Neuronal stem cell (in vitro differentiated cells): ENCODE results near the gene PRDM5.

ENCODE experiments used
- DNase-seq: peaks from one replicate; pipeline ENCODE4 v3.0.0-alpha.2; 2013; ENCODE audit warnings: low spot score
- H2AFZ ChIP-seq: one replicate; pipeline ENCODE4 v1.6.1; 2013; ENCODE audit warnings: mild to moderate bottlenecking, low read length, inconsistent platforms
- H2AK5ac ChIP-seq: 2 replicates; pipeline ENCODE4 v1.6.1; 2013; ENCODE audit warnings: low read depth, mild to moderate bottlenecking, inconsistent platforms, low read length, moderate library complexity, mixed read lengths
- H2BK120ac ChIP-seq: 2 replicates; pipeline ENCODE4 v1.6.1; 2013; ENCODE audit warnings: low read depth, mild to moderate bottlenecking, inconsistent platforms, low read length, moderate library complexity, mixed read lengths
- H2BK12ac ChIP-seq: one replicate; pipeline ENCODE4 v1.6.1; 2013; ENCODE audit warnings: low read length, inconsistent platforms
- H2BK15ac ChIP-seq: 2 replicates; pipeline ENCODE4 v1.6.1; 2013; ENCODE audit warnings: mild to moderate bottlenecking, low read length, inconsistent platforms, mixed read lengths
- H2BK5ac ChIP-seq: one replicate; pipeline ENCODE4 v1.6.1; 2013; ENCODE audit warnings: inconsistent platforms, mild to moderate bottlenecking, low read length, moderate library complexity
- H3K14ac ChIP-seq: one replicate; pipeline ENCODE4 v1.6.1; 2013; ENCODE audit warnings: low read length, inconsistent platforms
- H3K18ac ChIP-seq: 2 replicates; pipeline ENCODE4 v1.6.1; 2013; ENCODE audit warnings: low read length, inconsistent platforms
- H3K23ac ChIP-seq: 2 replicates; pipeline ENCODE4 v1.6.1; 2013; ENCODE audit warnings: low read depth, mild to moderate bottlenecking, mixed read lengths, low read length, inconsistent platforms; ENCODE audit not compliant: poor library complexity
- H3K27ac ChIP-seq: replicated peaks from 3 replicates; pipeline ENCODE4 v1.5.1; 2013; ENCODE audit warnings: low read length, inconsistent platforms
- H3K27me3 ChIP-seq, 3 experiments: 2 replicates each; pipeline ENCODE4 v1.6.1; 2013; ENCODE audit warnings: low read length in 3 of 3, mild to moderate bottlenecking in 2 of 3, inconsistent platforms in 1 of 3, low read depth in 1 of 3, mixed read lengths in 1 of 3, moderate library complexity in 1 of 3; ENCODE audit not compliant: control insufficient read depth in 3 of 3, insufficient read depth in 3 of 3
- H3K36me3 ChIP-seq, 2 donors: replicated peaks in 1 of 2; 2 replicates each; pipeline ENCODE4 v1.6.1; 2013; ENCODE audit warnings: low read length in 2 of 2; ENCODE audit not compliant: control insufficient read depth in 2 of 2, insufficient read depth in 2 of 2
- H3K4ac ChIP-seq: 2 replicates; pipeline ENCODE4 v1.6.1; 2013; ENCODE audit warnings: inconsistent platforms, mild to moderate bottlenecking, low read length, moderate library complexity
- H3K4me1 ChIP-seq, 2 donors: 1 replicate in 1 of 2; 2 replicates in 1 of 2; pipeline ENCODE4 v1.6.1; 2013; ENCODE audit warnings: low read length in 2 of 2, low read depth in 1 of 2; ENCODE audit not compliant: control insufficient read depth in 2 of 2, insufficient read depth in 1 of 2
- H3K4me2 ChIP-seq: one replicate; pipeline ENCODE4 v1.6.1; 2013; ENCODE audit warnings: mild to moderate bottlenecking, low read length, inconsistent platforms; ENCODE audit not compliant: insufficient read depth, poor library complexity, severe bottlenecking
- H3K4me3 ChIP-seq, 2 donors: 2 replicates each; pipeline ENCODE4 v1.5.1; 2013; ENCODE audit warnings: low read length in 2 of 2, mild to moderate bottlenecking in 2 of 2, inconsistent platforms in 1 of 2, moderate library complexity in 1 of 2
- H3K79me1 ChIP-seq: one replicate; pipeline ENCODE4 v1.6.1; 2013; ENCODE audit warnings: low read depth, mild to moderate bottlenecking, inconsistent platforms, low read length, moderate library complexity
- H3K9ac ChIP-seq: one replicate; pipeline ENCODE4 v1.6.1; 2013; ENCODE audit warnings: mild to moderate bottlenecking, low read depth, low read length, inconsistent platforms; ENCODE audit not compliant: poor library complexity
- H3K9me3 ChIP-seq, 2 donors: replicated peaks in 1 of 2; 2 replicates each; pipeline versions ENCODE3 to v1.6.1; 2013; ENCODE audit warnings: low read length in 2 of 2, mild to moderate bottlenecking in 2 of 2, inconsistent platforms in 1 of 2, low read depth in 1 of 2, mixed read lengths in 1 of 2, moderate library complexity in 1 of 2; ENCODE audit not compliant: control insufficient read depth in 2 of 2, insufficient read depth in 1 of 2
- H4K8ac ChIP-seq: one replicate; pipeline ENCODE4 v1.6.1; 2013; ENCODE audit warnings: low read depth, mild to moderate bottlenecking, inconsistent platforms, low read length, moderate library complexity
- H4K91ac ChIP-seq: one replicate; pipeline ENCODE4 v1.6.1; 2013; ENCODE audit warnings: low read length, low read depth, mild to moderate bottlenecking, inconsistent platforms; ENCODE audit not compliant: poor library complexity
- WGBS, 2 donors: extraction: QIAGEN DNeasy Blood & Tissue Kit; methylation state at CpG; one replicate each; pipeline ENCODE4 v1.1.7; 2013; ENCODE audit warnings: missing lambda C conversion rate in 2 of 2, mixed read lengths in 1 of 2; ENCODE audit not compliant: insufficient read length in 2 of 2, insufficient replicate concordance in 1 of 2; ENCODE audit errors: extremely low coverage in 2 of 2; 5-methylcytosine and 5-hydroxymethylcytosine counted together

The PRDM5 gene

DNA sequence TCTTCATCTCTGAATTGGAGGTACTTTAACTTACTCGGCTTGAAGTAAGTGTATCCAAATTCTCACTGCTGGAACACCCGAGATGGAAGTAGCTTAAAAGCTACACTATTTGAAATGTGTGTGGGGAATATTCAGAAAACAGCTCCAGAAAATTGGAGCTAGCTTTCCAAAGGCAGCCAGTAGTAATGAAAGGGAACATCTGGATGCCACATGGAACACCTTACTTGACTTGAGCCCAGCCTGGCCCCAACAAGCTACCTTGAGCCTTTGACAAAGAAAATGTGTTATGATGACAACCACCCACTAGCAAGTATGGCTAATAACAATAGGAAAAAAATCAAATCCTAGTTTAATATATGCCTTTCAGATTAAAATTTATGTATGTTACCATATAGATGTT, 161.5 kb downstream of the PRDM5 start:
- H3K23ac ChIP-seq, result no peak overlapping the region
- no peak overlapping the region for H3K4me3 ChIP-seq
- H2BK15ac ChIP-seq, result no peak overlapping the region
- no peak overlapping the region for H3K4ac ChIP-seq
- H4K91ac ChIP-seq, result no peak overlapping the region
- H4K8ac ChIP-seq, result no peak overlapping the region
- no peak overlapping the region for H3K9ac ChIP-seq
- H3K4me1 ChIP-seq, result no peaks in the 10 kb centered on the region
- no peaks in the 10 kb centered on the region for H3K9me3 ChIP-seq
- H3K36me3 ChIP-seq, result no peaks in the 10 kb centered on the region
- H2AFZ ChIP-seq, result no peak overlapping the region
- H3K14ac ChIP-seq, result no peak overlapping the region
- no peak overlapping the region for H3K18ac ChIP-seq
- H2BK5ac ChIP-seq, result no peak overlapping the region
- H3K27ac ChIP-seq, result no peak overlapping the region
- no peak overlapping the region for H2BK12ac ChIP-seq
- H3K79me1 ChIP-seq, result no peaks in the 10 kb centered on the region
- H2BK120ac ChIP-seq, result no peak overlapping the region
- DNase-seq, result no peak
- H3K27me3 ChIP-seq, result no peaks in the 10 kb centered on the region
- H3K4me2 ChIP-seq, result no peak overlapping the region
- WGBS, 2 donors, result no CpG with 5 or more reads among the region's 2 CpGs
- no peak overlapping the region for H2AK5ac ChIP-seq

GRCh38 chr4:120760047-120760446, 162.5 kb downstream of the PRDM5 start:
- Histone ChIP-seq H3K4me3 (no peak overlapping the region), H3K27ac (no peak overlapping the region), H4K91ac (no peak overlapping the region), H3K36me3 (no peaks in the 10 kb centered on the region), H2AFZ (no peak overlapping the region), H2AK5ac (no peak overlapping the region), H3K18ac (no peak overlapping the region), H4K8ac (no peak overlapping the region), H3K14ac (no peak overlapping the region), H3K79me1 (no peaks in the 10 kb centered on the region), H3K27me3 (no peaks in the 10 kb centered on the region), H3K4ac (no peak overlapping the region), H2BK12ac (no peak overlapping the region), H3K9me3 (no peaks in the 10 kb centered on the region), H3K4me1 (peaks cover 0 to 6% of the 10 kb centered on the region in 2 donors), H3K9ac (no peak overlapping the region), H3K4me2 (no peak overlapping the region), H2BK5ac (no peak overlapping the region), H2BK120ac (no peak overlapping the region), H2BK15ac (no peak overlapping the region), H3K23ac (no peak overlapping the region)
- no peak for DNase-seq
- no CpG with 5 or more reads among the region's 2 CpGs for WGBS, 2 donors

- H3K18ac ChIP-seq, result no peak overlapping the region
- no peak overlapping the region for H2BK120ac ChIP-seq
- H3K27ac ChIP-seq, result no peak overlapping the region
- no peak overlapping the region for H3K9ac ChIP-seq
- DNase-seq, result no peak
- H4K91ac ChIP-seq, result no peak overlapping the region
- no peak overlapping the region for H2BK15ac ChIP-seq
- H3K4me2 ChIP-seq, result no peak overlapping the region
- no CpG with 5 or more reads among the region's 1 CpG for WGBS, 2 donors
- H3K36me3 ChIP-seq, result peaks cover 0 to 2% of the 10 kb centered on the region in 2 donors
- no peak overlapping the region for H2AK5ac ChIP-seq
- H3K4me1 ChIP-seq, result peaks cover 4 to 17% of the 10 kb centered on the region in 2 donors
- no peaks in the 10 kb centered on the region for H3K27me3 ChIP-seq
- no peaks in the 10 kb centered on the region for H3K79me1 ChIP-seq
- no peak overlapping the region for H2BK5ac ChIP-seq
- no peak overlapping the region for H3K23ac ChIP-seq
- no peak overlapping the region for H3K4me3 ChIP-seq
- H2BK12ac ChIP-seq, result no peak overlapping the region
- H3K4ac ChIP-seq, result no peak overlapping the region
- H2AFZ ChIP-seq, result no peak overlapping the region
- H4K8ac ChIP-seq, result no peak overlapping the region
- H3K9me3 ChIP-seq, result peaks cover 0 to 4% of the 10 kb centered on the region in 2 donors
- H3K14ac ChIP-seq, result no peak overlapping the region
Observed at GRCh38 chr4:120755864-120756263, 166.7 kb downstream of the PRDM5 start.

- DNase-seq, result no peak
- no peak overlapping the region for H2BK15ac ChIP-seq
- H3K23ac ChIP-seq, result no peak overlapping the region
- no peak overlapping the region for H2BK120ac ChIP-seq
- peaks cover 4 to 17% of the 10 kb centered on the region in 2 donors for H3K4me1 ChIP-seq
- H3K79me1 ChIP-seq, result no peaks in the 10 kb centered on the region
- H3K4ac ChIP-seq, result no peak overlapping the region
- H3K27me3 ChIP-seq, result no peaks in the 10 kb centered on the region
- no peak overlapping the region for H3K18ac ChIP-seq
- H4K91ac ChIP-seq, result no peak overlapping the region
- peaks cover 0 to 2% of the 10 kb centered on the region in 2 donors for H3K36me3 ChIP-seq
- H3K14ac ChIP-seq, result no peak overlapping the region
- H2AFZ ChIP-seq, result no peak overlapping the region
- H2BK12ac ChIP-seq, result no peak overlapping the region
- no peak overlapping the region for H3K9ac ChIP-seq
- peaks cover 0 to 13% of the 10 kb centered on the region in 2 donors for H3K9me3 ChIP-seq
- H4K8ac ChIP-seq, result no peak overlapping the region
- H3K4me2 ChIP-seq, result no peak overlapping the region
- H2AK5ac ChIP-seq, result no peak overlapping the region
- H3K27ac ChIP-seq, result no peak overlapping the region
- no peak overlapping the region for H2BK5ac ChIP-seq
- no CpG with 5 or more reads among the region's 4 CpGs for WGBS, 2 donors
- no peak overlapping the region for H3K4me3 ChIP-seq
Observed at GRCh38 chr4:120754590-120754989, 167.9 kb downstream of the PRDM5 start.
